HG02759 (cell line): ENCODE data around the gene PLBD2.

ENCODE experiments used
- ATAC-seq: cut with Tn5 transposase; IDR thresholded peaks from one replicate; pipeline ENCODE4 v1.9.1; 2021; ENCODE audit warnings: mild to moderate bottlenecking, moderate library complexity; ENCODE audit not compliant: unreplicated experiment

PLBD2 gene

DNA sequence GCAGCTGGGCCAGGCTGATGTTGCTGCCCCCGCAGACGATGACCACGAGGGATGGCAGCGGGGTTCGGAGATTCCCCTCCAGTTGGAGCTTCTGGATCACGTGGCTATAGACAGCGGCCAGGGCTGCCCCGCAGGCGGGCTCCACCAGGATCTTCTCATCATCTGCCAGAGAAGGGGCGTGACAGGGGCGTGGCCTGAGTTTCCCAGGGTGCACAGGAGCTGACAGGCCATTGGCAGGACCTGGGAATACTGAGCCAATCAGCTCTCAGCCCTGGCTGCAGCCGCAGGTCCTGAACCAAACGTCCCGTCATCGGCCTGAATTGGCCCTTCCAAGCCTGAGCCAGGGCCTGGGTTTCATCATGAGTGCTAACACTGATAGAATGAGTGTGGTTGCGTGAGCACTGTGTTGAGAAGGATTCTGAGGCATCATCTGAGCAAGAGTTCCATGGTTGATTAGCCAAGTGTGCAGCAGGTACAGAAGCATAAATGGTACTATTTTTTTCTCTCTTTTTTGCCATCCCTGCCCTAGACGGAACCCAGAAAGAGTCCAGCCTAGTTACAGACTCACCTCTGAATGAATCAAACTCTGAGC is 34.7 kb downstream of the PLBD2 start:
- ATAC-seq, result no peak

DNA sequence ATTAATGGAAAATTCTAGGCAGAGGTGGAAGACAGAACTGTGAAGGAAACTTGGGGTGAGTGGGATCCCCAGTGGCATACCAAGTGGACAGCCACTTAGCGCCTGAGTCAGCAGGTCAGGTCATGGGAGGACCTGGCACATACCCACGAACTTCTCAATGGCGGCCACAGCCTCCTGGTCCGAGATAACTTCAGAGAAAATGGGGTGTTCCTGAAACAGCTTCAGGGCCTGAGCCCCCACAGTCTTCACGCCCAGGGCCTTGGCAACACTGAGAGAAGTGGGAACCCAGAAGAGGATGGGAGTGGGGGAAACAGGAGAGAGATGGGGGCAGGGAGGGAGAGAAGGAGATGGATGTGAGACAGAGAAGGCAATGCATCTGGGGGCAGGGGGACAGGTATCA is 35.4 kb downstream of the PLBD2 start:
- no peak for ATAC-seq

DNA sequence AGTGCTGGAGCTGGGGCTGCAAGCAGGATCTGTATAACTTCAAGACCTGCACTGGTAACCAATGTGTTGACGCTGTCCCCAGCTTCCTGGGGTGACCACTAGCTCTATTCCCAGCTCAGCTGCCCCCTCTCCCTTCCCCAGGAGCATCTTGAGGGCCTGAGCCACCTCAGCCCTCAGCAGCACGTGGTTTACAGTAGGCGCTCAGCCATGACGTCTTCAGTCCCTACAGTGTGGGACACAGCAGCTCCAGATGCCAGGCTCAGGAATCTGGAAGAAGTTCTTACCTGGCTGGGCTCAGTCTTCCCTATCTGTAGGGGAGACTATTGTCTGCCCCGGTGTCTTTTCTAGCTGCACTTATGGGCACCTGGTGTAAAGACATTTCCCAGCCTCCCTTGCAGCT is 36.7 kb downstream of the PLBD2 start:
- ATAC-seq, result no peak

DNA sequence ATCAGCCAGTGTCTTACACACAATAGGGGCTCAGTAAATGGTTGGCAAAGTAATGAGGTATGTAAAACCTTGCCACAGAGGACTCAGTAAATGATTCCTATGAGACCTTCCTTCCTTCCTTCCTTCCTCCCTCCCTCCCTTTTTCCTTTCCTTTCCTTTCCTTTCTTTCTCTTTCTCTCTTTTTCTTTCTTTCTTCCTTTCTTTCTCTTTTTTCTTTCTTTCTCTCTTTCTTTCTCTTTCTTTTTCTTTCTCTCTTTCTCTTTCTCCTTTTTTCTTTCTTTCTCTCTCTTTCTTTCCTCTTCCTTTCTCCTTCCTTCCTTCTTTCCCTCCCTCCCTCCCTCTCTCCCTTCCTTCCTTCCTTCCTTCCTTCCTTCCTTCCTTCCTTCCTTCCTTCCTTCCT is 37.8 kb downstream of the PLBD2 start:
- no peak for ATAC-seq

- no peak for ATAC-seq
Observed at GRCh38 chr12:113396828-113397496, 38.6 kb downstream of the PLBD2 start.

- ATAC-seq, result no peak
Observed at GRCh38 chr12:113397497-113398197, 39.3 kb downstream of the PLBD2 start.

DNA sequence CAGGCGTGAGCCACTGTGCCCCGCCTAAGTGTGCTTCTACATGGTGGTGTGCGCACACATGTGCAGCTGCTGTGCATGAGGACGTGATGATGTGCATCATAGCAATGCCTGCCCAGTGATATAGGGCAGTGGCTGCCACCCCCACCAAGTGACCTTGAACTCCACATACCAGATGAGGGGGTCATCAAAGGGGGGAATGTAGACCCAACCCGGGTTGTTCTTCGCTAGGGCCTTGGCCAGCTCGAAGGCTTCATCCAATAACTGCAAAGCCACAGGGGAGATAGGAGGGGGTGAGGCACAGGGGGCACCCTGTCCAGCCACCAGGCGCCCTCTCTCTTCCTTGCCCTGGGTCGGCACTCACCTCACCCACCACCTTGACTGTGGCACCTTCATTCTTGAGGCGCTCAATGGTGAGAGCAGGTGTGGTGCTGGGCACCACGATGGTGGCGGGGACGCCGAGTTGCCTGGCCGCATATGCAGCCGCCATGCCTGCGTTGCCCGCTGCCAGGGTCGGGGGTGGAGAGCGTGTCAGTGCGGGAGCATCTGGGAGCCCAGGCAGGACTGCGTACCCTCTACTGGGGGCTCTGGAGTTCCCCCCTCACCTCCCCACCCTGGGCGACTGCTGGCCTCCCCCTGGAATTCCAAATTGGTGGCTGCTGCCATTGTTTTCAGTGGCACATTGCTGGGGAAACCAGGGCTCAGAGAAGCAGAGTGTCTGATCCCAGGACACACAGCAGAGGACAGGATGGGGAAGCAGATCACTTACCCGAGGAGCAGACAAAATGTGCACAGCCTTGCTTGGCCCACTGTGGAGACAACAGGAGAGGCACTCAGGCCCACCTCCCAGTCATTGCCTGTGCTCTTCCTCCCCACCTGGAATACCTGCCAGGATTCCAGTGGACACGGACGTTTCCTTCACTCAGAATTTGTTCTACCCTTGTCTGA is 40.2 kb downstream of the PLBD2 start:
- ATAC-seq, result no peak

GRCh38 chr12:113399490-113399889 is 41.1 kb downstream of the PLBD2 start:
- ATAC-seq, result no peak

DNA sequence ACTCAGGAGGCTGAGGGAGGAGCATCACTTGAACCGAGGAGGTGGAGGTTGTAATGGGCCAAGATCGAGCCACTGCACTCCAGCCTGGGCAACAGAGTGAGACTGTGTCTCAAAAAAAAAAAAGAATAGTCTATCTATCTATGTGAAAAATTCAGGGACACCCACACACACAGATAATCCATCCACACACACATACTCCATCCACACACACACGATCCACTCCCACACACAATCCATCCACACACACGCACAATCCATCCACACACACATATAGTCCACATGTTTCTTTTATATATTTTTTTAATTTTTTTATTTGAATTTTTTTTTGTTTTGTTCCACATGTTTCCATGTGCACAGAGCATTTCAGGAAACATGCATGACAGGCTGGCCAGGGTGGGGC is 42.0 kb downstream of the PLBD2 start:
- ATAC-seq, result no peak

GRCh38 chr12:113401066-113402000 is 42.9 kb downstream of the PLBD2 start:
- ATAC-seq, result no peak

- no peak for ATAC-seq
Observed at GRCh38 chr12:113402586-113403260, 44.3 kb downstream of the PLBD2 start.

- no peak for ATAC-seq
Observed at GRCh38 chr12:113403435-113404415, 45.3 kb downstream of the PLBD2 start, which contains the start of gene SDS. TSS of gene SDS (minus strand) at chr12:113403887. CDS start at chr12:113399708, 4,179 bp downstream.

DNA sequence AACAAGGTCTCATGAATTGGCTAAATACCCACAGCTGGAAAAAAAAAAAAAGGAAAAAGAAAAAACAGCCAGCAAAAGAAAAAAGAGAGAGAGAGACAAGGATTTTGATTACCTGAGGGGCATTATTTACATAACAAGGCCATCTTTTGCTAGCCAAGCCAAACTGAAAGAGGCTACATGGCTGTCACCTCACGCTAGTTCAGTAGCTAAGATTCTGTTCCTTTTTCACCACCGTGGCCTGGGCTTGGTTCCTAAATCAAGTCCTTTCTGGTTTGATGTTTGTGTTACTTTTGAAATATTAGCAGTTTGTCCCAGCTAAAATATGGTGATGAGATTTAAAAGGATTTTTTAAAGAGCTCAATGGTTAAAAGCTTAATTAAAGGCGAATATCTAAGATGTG is 47.3 kb downstream of the PLBD2 start:
- no peak for ATAC-seq

DNA sequence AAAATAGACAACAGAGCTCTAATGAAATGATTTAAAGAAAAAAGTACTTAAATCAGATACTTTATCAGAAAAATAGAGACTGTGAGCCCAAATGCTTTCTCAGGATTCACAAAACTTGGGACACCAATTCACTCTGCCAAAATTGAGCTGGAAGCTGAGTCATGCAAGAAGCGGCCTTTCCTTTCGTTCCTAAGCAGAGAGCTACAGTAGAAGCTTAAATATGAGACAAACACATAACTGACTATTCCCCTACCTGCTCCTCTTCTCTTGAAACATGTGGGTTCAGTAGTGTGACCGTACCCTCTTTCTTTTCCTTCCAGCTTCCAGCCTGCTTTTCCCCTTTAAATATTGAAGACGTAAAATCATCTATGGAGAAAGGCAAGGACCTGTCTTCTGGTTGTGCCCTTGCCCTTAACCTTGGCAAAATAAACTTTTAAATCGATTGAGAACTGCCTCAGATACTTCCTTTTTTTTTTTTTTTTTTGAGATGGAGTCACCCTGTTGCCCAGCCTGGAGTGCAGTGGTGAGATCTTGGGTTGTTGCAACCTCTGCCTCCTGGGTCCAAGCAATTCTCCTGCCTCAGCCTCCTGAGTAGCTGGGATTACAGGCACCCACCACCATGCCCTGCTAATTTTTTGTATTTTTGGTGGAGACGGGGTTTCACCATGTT is 49.7 kb downstream of the PLBD2 start:
- no peak for ATAC-seq

GRCh38 chr12:113408756-113409298 is 50.4 kb downstream of the PLBD2 start:
- ATAC-seq, result no peak

- no peak for ATAC-seq
Observed at GRCh38 chr12:113409462-113410124, 51.2 kb downstream of the PLBD2 start.

DNA sequence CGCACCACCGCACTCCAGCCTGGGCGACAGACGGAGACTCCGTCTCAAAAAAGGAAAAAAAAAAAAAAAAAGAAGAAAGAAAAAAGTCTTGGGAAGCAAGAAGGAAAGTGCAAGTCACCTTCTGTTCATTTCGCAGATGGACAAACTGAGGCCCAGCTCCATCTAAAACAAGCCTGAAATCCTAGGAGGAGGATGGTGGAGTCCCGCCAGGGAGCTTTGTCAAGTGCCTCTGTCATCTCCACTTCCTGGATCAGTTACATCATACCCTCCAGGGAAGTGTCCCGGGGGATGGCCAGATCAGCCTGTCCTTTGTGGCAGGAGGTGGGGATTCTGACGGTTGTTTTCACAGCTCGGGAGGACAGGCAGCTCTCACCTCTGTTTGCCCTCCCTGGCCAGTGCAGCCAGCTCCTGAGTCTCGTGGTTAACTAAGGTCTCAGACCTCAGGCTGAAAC is 55.1 kb downstream of the PLBD2 start:
- ATAC-seq, result no peak
